CD4-positive, alpha-beta T cell treated with Interleukin-2 at 100 ng/mL for 4 hours (primary cell): ENCODE measurements around the gene EFCAB7.

Experiments used
- DNase-seq: peaks from one replicate; pipeline ENCODE4 v3.0.0-alpha.2; 2020; ENCODE audit warnings: low spot score

Gene EFCAB7

DNA sequence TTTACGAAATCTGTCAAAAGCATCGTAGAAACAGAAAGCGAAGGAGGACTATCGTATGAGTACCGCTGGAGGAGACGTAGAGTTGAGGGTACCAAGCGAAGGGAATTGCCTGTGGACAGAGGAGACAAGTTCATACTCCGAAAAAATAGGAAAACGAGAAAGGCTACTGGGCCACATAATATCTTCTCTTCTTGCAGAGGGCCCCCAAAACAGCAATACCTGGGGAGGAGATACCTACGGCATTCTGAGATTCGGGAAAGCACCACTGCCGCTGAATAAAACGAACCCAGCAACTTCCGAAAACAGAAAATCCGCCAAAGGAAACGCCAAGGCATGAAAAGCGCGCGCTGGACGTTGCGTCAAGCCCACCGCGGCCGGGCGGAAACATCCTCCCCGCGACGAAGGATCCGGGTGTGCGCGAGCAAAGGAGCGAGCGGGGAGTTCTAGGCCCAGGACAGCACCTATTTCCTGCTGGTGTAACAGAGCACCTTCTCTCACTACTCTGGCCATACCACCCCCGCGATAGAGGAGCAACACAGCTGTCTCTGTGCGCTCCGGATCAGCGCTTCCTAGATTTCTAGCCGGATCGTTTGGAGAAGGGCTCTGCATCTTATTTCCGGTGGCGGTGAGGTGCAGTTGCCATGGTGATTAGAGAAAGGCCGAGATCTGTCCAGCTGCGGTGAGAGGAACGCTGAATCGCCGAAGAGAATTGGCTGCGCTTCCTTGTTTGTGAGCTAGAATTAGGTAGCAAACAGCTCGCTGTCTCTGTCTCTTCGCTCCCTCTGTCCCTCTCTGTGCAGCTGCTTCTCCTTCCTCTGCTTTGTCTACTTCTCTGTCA lies at the start of gene EFCAB7, which contains the start of gene ITGB3BP:
TSS of gene EFCAB7 (plus strand) at position 635 of the 838 bp plus-strand sequence. CDS start 2,048 bp downstream, outside the sequence.
TSS of gene ITGB3BP (minus strand) at position 335 of the 838 bp plus-strand sequence. CDS start at position 243, 92 bp downstream.
- DNase-seq: peak; percentile 83

- DNase-seq: no peak
These were observed 47.6 kb upstream of the EFCAB7 start for GRCh38 chr1:63475761-63476160.

DNA sequence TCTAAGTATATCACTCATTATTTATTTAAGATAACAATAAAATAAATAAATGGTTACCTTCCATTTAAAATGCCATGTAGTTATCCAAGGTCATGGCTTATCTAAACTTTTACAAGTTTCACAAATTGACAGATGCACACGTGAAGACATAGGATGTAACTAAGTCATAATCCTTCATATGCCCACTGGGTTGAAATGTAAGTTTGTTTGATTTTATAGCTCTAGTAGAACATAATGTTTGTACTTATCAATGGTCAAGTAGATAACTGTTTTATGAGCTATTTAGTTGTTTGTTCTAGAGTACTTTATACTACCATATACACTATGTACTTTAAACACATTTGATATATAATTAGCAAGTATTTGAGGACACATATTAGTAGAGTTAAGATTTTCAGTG lies 43.3 kb upstream of the EFCAB7 start:
- no peak for DNase-seq

DNA sequence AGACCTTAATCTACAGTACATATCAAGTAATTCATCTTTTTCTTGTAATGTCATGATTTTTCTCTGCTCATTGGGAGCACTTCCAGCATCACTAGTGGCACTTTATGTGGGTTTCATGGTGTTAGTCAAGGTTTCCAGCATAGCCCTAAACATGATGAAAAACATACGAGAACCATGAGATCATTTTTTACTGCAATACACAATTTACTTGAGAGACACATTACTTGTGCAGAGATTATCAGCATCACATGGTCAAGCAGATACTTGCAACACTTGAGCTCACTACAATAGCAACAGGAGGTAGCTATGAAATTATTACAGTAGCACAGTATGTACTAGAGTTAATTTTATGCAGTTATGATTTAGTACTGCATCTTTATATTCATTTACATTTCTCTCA lies 36.7 kb upstream of the EFCAB7 start:
- no peak for DNase-seq

DNA sequence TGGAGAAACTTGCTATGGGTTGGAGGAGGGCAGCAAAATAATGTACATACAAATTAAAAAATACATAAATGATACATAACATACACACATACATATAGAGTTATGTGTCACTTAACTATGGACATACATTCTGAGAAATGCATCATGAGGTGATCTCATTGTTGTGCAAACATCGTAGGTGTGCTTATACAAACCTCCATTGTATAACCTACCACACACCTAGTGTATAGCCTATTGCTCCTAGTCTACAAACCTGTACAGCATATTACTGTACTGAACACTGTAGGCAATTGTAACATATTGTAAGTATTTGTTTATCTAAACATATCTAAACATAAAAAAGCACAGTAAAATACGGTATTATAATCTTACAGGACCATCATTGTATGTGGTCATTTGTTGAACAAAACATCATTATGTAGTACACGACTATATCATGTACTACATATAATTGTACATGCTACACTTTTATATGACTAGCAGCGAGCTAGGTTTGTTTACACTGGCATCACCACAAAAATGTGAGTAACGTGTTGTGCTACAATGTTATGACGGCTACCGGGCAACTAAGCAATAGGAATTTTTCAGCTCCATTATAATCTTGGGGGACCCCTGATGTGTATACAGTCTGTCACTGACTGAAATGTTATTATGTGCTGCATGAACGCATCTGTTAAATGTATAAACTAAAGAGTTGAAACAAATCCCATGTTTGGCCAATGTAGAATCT lies 35.8 kb upstream of the EFCAB7 start:
- no peak for DNase-seq

DNA sequence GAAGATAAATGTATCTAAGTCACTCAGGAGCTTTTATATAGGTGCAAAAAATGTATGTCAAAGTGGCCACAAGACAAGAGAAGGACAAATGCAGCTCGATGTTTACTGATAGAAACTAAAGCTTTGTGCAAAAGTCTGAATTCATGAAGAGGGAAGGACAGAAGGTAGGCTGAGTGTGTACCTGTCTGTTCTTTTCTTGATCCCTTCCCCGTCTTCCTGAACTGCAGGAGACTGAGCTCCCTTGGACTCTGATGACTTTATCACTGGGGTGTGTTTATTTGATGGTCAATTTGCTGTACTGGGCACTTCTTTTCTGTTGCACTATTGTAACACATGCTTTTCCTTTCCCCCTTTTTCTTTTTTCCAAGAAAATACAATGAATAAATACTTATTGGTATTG lies 25.7 kb upstream of the EFCAB7 start:
- DNase-seq: no peak

DNA sequence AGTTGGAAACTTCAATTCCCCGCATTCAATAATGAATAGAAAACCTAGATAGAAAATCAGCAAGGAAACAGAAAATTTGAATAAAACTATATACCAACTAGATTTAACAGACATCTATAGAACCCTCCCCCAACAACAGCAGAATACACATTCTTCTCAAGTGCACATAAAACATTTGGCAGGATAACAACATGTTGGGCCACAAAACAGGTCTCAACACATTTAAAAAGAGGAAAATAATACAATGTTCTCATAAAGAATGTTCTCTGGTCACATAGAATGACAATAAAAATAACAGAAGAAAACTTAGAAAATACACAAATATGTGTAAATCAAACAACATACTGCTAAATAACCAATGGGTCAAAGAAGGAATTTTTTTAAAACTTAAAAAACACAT lies 25.2 kb upstream of the EFCAB7 start:
- DNase-seq: no peak

DNA sequence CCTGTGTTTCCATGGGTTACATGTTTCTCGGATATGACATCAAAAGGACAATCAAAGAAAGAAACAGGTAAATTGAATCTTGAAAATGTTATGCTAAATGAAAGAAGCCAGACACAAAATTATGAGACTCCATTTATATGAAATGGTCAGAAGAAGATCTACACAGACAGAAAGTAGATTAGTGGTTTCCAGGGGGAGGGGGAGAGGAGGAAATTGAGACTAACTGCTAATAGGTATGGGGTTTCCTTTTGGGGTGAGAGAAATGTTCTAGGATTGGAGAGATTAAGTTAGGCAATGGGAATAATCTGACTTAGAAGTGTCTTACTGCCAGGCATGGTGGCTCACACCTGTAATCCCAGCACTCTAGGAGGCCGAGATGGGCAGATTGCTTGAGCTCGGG lies 22.1 kb upstream of the EFCAB7 start:
- DNase-seq: no peak

- DNase-seq: no peak
These were observed 16.5 kb upstream of the EFCAB7 start for GRCh38 chr1:63506782-63507181.

DNA sequence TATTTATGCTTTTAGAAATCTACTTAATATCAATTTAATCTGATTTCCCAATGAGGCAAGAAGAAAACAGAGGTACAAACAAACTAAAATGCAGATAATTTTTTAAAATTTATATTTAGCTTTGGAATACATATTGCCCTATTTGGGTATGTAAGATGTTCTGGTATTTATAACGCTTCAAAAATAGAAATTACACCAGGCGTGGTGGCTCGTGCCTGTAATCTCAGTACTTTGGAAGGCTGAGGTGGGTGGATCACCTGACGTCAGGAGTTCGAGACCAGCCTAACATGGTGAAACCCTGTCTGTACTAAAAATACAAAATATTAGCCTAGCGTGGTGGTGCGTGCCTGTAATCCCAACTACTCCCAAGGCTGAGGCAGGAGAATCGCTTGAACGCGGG lies 13.6 kb upstream of the EFCAB7 start:
- DNase-seq: no peak

GRCh38 chr1:63512584-63512983 lies 10.7 kb upstream of the EFCAB7 start:
- no peak for DNase-seq

DNA sequence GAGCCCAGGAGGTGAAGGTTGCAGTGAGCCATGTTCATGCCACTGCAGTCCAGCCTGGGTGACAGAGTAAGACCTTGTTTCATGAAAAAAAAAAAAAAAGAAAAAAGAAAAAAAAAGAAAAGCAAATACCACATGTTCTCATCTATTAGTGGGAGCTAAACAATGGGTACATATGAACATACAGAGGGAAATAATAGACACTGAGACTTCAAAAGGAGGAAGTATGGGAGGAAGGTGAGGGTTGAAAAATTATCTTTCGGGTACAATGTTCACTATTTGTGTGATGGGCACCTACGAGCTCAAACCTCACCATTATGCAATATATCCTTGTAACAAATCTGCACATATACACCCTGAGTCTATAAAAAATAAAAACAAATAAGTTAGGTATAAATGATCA lies 6.7 kb upstream of the EFCAB7 start:
- no peak for DNase-seq

- no peak for DNase-seq
These were observed 413 bp downstream of the EFCAB7 start for GRCh38 chr1:63523738-63524137.

DNA sequence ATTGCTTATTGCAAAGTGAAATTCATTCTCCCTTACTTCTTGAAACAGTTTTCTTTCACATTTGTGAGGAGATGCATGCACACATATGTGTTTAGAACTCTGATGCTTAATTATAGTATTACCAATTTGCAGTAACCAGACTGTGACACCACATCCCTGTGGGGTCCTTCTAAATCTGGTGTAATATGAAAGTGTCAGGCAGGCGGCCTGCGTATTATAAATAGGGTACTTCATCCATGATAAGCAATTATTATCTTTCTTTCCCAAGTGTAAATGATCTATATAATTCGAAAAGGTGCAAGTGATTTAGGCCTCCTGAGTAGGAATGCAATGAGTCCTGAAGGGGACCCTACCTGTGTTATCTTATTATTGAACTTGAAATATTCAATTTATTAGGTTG lies 876 bp downstream of the EFCAB7 start:
- DNase-seq: no peak

GRCh38 chr1:63532727-63533126 lies 9.4 kb downstream of the EFCAB7 start:
- no peak for DNase-seq

GRCh38 chr1:63533931-63534330 lies 10.6 kb downstream of the EFCAB7 start:
- no peak for DNase-seq

DNA sequence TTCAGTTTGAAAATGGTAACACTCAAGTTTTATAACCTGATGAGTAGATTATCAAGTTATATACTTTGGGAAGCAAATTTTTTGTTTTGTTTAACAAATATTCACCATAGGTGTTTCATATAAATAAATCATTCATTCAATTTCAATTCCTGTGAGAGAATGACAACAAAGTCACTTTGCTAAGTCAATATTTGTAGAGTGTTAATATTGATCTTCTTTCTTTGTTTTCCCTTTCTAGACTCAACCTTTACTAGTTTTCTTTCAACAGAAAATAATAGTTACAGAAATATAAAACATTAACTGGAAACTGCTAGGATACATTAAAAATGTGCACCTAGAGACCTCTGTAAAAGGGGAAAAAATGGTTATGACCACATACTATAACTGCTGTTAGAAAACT lies 11.1 kb downstream of the EFCAB7 start:
- no peak for DNase-seq

- no peak for DNase-seq
These were observed 13.7 kb downstream of the EFCAB7 start for GRCh38 chr1:63537006-63537405.

DNA sequence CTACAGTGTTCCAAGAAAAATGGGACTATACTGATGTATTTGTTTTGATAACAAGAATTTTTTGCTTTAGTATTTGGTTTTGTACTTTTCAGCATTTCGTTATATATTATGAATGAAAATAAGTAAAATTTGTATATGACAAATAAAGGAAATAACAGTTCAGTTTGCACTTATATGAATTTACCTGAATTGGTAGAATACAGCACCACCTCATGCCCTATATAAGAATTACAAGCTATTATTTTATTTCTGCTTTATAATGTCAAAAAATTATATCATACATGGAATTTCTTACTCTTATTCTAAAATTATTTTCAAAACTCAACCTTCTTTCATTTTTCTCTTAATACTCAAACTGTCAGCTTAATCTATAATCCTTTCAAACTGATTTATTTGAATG lies 14.6 kb downstream of the EFCAB7 start:
- peak; percentile 9 for DNase-seq

- DNase-seq: no peak
These were observed 22.5 kb downstream of the EFCAB7 start for GRCh38 chr1:63545780-63546179.

DNA sequence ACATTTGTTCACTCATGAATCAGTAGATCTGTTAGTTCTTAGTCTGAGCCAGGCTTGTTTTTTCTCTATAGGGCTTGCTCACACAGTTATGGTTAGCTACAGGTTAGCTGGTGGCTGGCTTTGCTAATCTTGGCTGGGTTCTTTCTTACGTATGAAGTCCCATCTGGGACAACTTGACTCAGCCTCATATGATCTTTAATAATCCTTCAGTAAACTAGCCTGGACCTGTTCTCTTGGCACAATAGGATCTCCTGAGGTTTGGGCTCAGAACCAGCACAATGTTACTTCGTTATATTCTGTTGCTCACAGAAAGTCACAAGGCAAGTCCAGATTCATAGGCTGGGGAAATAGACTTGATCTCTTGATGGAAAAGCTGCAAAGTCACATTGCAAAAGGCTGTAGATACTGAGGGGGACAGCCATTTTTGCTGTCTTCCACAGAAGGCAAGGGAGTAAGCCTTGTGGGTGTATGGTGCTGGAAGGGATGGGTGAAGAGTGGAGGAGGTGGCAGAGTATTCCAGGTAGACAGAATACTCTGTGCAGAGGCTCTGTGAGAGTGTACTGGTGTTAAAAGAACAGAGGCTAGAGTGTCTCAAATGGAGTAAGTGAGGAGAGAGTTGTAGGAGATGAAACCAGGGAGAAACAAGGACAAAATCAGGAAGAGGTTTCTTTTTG lies 24.4 kb downstream of the EFCAB7 start:
- DNase-seq: no peak

DNA sequence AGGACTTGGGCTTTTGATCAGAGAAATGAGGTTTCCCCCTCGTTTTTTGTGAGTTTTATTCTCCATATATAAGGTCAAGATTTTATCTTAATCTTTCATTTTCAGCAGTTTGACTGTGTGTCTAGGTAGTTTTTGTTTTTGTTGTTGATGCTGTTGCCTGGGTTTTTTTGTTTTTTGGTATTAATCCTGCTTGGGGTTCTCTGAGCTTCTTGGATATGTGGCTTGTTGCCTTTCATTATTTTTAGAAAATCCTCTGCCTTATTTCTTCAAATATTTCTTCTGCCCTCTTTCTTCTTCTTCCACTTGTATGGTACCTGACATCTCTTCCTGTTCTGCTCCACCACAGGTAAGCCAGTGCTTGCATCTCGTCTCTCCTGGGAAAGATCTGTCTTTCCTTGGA lies 25.0 kb downstream of the EFCAB7 start:
- DNase-seq: no peak

DNA sequence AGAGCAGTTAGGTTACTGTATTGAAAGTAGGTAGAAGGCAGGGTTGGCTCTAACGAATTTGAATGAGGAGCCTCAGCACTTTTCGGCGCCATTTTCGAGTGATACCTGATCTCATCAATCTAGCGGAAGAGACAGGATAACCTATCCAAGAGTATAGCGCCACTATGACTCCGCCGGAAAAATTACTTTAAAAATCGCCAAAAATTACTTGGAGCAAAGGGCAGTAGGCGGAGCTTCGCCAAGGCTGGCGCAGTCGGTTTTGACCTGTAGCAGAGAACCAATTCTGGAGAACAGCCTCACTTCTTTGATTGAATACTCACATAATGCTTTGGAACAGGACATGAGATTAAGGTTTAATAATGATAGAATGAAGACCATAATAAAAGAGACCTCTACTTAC lies 25.6 kb downstream of the EFCAB7 start:
- DNase-seq: no peak
